Fibroblast of lung (primary cell): ENCODE data around the gene SERHL2. TPM values are rescaled to one million over a fixed set of nuclear protein-coding genes. Genes with fewer than 3 reads are reported as not detected.
"Not testable (repeated sequence)": the region's sequence is repeated elsewhere in the genome, so short reads cannot be mapped to it uniquely, and the experiment has no call there.

Source experiments
- DNase-seq, 2 donors: peaks; one replicate each; pipeline versions ENCODE4 v3.0.0 to v3.0.0-alpha.2; 2010; ENCODE audit warnings: low read depth in 2 of 2
- H2AFZ ChIP-seq: 2 replicates; pipeline ENCODE4 v1.5.1; 2012; ENCODE audit warnings: low read length, control low read depth, inconsistent platforms
- H3K27ac ChIP-seq: 2 replicates; pipeline ENCODE4 v1.5.1; 2011; ENCODE audit warnings: low read length, control low read depth; ENCODE audit not compliant: insufficient read depth
- H3K27me3 ChIP-seq: 2 replicates; pipeline ENCODE4 v1.5.1; 2011; ENCODE audit warnings: mild to moderate bottlenecking, low read length; ENCODE audit not compliant: control insufficient read depth, insufficient read depth
- H3K36me3 ChIP-seq: 2 replicates; pipeline ENCODE4 v1.5.1; 2011; ENCODE audit warnings: low read length; ENCODE audit not compliant: control insufficient read depth, insufficient read depth
- H3K4me1 ChIP-seq: 2 replicates; pipeline ENCODE4 v1.5.1; 2011; ENCODE audit warnings: low read length; ENCODE audit not compliant: control insufficient read depth, insufficient read depth; ENCODE audit errors: extremely low read depth
- H3K4me2 ChIP-seq: 2 replicates; pipeline ENCODE4 v1.5.1; 2011; ENCODE audit warnings: low read length, control low read depth; ENCODE audit not compliant: insufficient read depth; ENCODE audit errors: extremely low read depth
- H3K4me3 ChIP-seq, 4 experiments: fragments of 200-600 bp in 1 of 4; sonication (generic) in 1 of 4; replicated peaks in 1 of 4; 2 replicates each; pipeline ENCODE4 v1.5.1; 2011 to 2016; ENCODE audit warnings: low read length in 4 of 4, low read depth in 3 of 4, mild to moderate bottlenecking in 3 of 4, control low read depth in 2 of 4, inconsistent platforms in 1 of 4, mixed read lengths in 1 of 4; ENCODE audit not compliant: insufficient read depth in 1 of 4; ENCODE audit errors: control extremely low read depth in 1 of 4
- H3K79me2 ChIP-seq: 2 replicates; pipeline ENCODE4 v1.5.1; 2012; ENCODE audit warnings: mild to moderate bottlenecking, low read length, inconsistent platforms; ENCODE audit not compliant: control insufficient read depth, insufficient read depth
- H3K9ac ChIP-seq: 2 replicates; pipeline ENCODE4 v1.5.1; 2011; ENCODE audit warnings: mild to moderate bottlenecking, low read length, control low read depth; ENCODE audit not compliant: insufficient read depth
- H3K9me3 ChIP-seq: 2 replicates; pipeline ENCODE4 v1.5.1; 2012; ENCODE audit warnings: low read depth, low read length; ENCODE audit not compliant: control insufficient read depth, insufficient read depth
- H4K20me1 ChIP-seq: 2 replicates; pipeline ENCODE4 v1.5.1; 2011; ENCODE audit warnings: low read length; ENCODE audit not compliant: control insufficient read depth, insufficient read depth; ENCODE audit errors: extremely low read depth
- EZH2 ChIP-seq: IDR thresholded peaks from 2 replicates; pipeline ENCODE4 v1.5.1; 2012; ENCODE audit warnings: low read length, control low read depth, mild to moderate bottlenecking; ENCODE audit errors: missing control alignments
- polyA plus RNA-seq, 2 donors: library from polyadenylated mRNA; depleted of rRNA in 1 of 2; stranded (reverse) in 1 of 2; unstranded in 1 of 2; fragments of >200 nt; gene quantifications; 2 replicates each; pipeline ENCODE4 v1.2.1, GENCODE V29; 2011 to 2012; ENCODE audit warnings: missing spikeins in 1 of 2
- total RNA-seq: library from RNA; depleted of rRNA; stranded (reverse); fragments of >200 nt; gene quantifications from 2 replicates; pipeline ENCODE4 v1.2.1, GENCODE V29; 2014
- TF ChIP-seq, protein P1 (sequence below), 2 donors: IDR thresholded peaks in 1 of 2; conservative IDR thresholded peaks in 1 of 2; 1 replicate in 1 of 2; 2 replicates in 1 of 2; pipeline ENCODE4 v1.5.1; 2011 to 2012; ENCODE audit warnings: low read length in 2 of 2, control low read depth in 1 of 2, inconsistent platforms in 1 of 2, low read depth in 1 of 2, mild to moderate bottlenecking in 1 of 2

SERHL2 gene
- total and polyA plus RNA-seq, 2 donors (not counting 1 experiment from before 2014, with no cell fraction given), result 4.6 to 5.5 TPM

DNA sequence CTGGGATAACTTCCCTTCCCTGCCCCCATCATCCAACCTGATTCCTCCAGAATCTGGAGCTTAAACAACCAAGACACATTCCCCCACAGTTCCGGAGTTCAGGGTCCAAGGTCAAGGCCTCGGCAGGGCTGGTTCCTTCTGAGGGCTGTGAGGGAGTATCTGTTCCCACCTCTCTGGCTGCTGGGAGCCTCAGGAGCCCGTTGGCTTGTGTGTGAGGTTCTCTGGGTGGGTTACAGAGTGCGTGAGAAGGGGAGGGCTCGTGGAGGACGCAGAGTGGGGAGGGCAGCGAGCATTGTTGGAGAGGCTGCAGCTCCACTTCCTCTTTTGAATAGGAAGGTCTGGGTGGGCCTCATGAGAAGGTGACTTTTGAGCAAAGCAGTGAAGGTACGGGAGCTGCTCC is 8.5 kb downstream of the SERHL2 start:
- Histone ChIP-seq H3K9ac (no peak overlapping the region), H3K36me3 (no peaks in the 10 kb centered on the region), H3K79me2 (no peaks in the 10 kb centered on the region), H3K9me3 (no peaks in the 10 kb centered on the region), H3K4me3 (no peak overlapping the region), H3K4me2 (no peak overlapping the region), H3K4me1 (no peaks in the 10 kb centered on the region), H3K27ac (no peak overlapping the region), H2AFZ (no peak overlapping the region), H3K27me3 (no peaks in the 10 kb centered on the region), H4K20me1 (no peaks in the 10 kb centered on the region)
- TF ChIP-seq, protein P1, sequence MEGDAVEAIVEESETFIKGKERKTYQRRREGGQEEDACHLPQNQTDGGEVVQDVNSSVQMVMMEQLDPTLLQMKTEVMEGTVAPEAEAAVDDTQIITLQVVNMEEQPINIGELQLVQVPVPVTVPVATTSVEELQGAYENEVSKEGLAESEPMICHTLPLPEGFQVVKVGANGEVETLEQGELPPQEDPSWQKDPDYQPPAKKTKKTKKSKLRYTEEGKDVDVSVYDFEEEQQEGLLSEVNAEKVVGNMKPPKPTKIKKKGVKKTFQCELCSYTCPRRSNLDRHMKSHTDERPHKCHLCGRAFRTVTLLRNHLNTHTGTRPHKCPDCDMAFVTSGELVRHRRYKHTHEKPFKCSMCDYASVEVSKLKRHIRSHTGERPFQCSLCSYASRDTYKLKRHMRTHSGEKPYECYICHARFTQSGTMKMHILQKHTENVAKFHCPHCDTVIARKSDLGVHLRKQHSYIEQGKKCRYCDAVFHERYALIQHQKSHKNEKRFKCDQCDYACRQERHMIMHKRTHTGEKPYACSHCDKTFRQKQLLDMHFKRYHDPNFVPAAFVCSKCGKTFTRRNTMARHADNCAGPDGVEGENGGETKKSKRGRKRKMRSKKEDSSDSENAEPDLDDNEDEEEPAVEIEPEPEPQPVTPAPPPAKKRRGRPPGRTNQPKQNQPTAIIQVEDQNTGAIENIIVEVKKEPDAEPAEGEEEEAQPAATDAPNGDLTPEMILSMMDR (conservative IDR thresholded peaks at IDR 0.05 in 1 of 2, IDR thresholded peaks at IDR 0.05 in 1 of 2; ENCODE audit: low read depth in 1 of 2, low read length in 2 of 2), result no peak
- no peak for TF ChIP-seq EZH2
- DNase-seq, result no peak

DNA sequence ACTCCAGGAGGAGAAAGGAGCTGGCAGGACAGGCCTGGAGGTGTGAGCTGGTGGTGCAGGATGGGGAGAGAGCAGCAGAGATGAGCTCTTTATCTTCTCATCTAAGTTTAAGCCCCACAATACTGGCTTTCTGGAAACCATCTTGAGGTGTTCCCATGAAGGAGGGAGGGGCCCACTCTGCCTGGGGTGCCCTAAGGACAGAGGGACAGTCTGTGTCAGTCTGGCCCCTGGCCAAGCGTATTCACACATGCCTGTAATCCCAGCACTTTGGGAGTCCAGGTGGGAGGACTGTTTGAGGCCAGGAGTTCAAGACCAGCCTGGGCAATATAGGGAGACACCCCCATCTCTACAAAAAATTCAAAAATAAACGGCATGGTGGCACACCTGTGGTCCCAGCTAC is 8.9 kb downstream of the SERHL2 start:
- no peaks in the 10 kb centered on the region for H3K9me3 ChIP-seq
- H3K4me3 ChIP-seq, result no peak overlapping the region
- H3K27ac ChIP-seq, result no peak overlapping the region
- no peaks in the 10 kb centered on the region for H3K36me3 ChIP-seq
- no peak overlapping the region for H2AFZ ChIP-seq
- H3K27me3 ChIP-seq, result no peaks in the 10 kb centered on the region
- no peaks in the 10 kb centered on the region for H3K79me2 ChIP-seq
- DNase-seq, result no peak
- no peak overlapping the region for H3K9ac ChIP-seq
- no peaks in the 10 kb centered on the region for H4K20me1 ChIP-seq
- H3K4me1 ChIP-seq, result no peaks in the 10 kb centered on the region
- TF ChIP-seq, protein P1 (conservative IDR thresholded peaks at IDR 0.05 in 1 of 2, IDR thresholded peaks at IDR 0.05 in 1 of 2; ENCODE audit: low read depth in 1 of 2, low read length in 2 of 2), result no peak
- no peak for TF ChIP-seq EZH2
- no peak overlapping the region for H3K4me2 ChIP-seq

DNA sequence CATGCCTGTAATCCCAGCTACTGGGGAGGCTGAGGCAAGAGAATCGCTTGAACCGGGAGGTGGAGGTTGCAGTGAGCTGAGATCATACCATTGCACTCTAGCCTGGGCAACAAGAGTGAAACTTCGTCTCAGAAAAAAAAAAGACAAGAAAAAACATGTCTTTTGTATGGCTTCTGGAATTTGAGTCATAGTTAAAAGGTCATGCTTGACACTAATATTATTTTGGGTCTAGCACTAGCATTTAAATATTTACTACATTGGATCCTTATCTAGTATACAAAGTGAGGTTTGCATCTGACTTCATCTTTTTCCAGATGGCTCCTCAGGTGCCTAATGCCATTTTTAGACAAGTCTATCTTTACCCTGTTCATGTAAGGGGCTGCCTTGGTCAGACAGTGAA is 10.2 kb downstream of the SERHL2 start:
- not testable (repeated sequence) for H3K4me2 ChIP-seq, H3K27ac ChIP-seq, H2AFZ ChIP-seq, H3K27me3 ChIP-seq, H3K79me2 ChIP-seq, H3K4me1 ChIP-seq, H3K9me3 ChIP-seq, DNase-seq, H3K4me3 ChIP-seq, H3K36me3 ChIP-seq, H3K9ac ChIP-seq, H4K20me1 ChIP-seq
